Jurkat, Clone E6-1 (cell line): Measurements from ENCODE around the gene TDP2.
"Not testable (repeated sequence)": the region's sequence is repeated elsewhere in the genome, so short reads cannot be mapped to it uniquely, and the experiment has no call there.

ENCODE experiments used
- DNase-seq: peaks from one replicate; pipeline ENCODE4 v3.0.0-alpha.2; 2011; ENCODE audit warnings: low read depth, low spot score
- H3K4me3 ChIP-seq: 2 replicates; pipeline ENCODE4 v1.5.1; 2011; ENCODE audit warnings: mild to moderate bottlenecking, low read length, control low read depth, moderate library complexity

The TDP2 gene

DNA sequence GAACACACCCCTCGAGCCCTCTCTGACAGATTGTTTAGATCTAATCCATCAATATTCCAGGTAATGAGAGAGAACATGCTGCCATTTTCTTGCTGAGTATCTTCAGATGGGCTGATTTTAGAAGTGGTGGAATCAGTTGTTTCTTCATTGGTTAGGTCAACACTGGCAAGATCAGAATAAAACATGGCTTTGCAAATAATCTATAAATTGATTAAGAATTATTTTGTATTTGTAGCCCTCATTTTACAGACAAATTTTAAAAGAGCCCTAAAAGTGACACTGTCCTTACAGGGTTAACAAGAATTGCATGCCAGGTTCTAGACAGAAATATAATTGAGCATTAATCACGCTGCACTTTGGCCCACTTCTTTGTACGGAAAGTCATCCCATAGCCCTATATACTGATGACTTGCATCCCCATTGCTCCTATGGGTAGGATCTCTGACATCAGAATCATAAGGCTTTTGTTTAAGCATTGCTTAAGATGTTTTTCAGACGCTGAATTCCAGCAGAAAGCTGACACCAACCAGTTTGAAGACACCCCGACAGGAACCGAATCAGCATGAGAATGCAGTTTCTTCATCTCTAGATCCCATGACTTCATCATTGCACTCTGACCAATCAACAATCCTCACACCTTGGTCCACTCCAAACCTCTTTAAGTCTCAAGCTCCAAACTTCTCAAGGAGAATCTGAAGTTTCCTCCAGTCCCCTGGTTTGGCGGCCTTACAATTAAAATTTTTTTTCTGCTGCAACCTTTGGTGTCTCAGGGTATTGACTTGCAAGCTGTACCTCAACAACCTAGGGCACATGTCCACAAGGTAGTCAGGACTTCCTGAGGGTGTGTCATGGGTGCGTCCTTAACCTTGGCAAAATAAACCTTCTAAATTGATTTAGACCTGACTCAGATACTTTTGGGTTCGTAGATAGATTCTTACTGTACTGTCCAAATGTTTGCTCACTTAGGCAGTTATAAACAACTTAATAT lies 7.8 kb downstream of the TDP2 start:
- H3K4me3 ChIP-seq = no peak overlapping the region
- no peak for DNase-seq

DNA sequence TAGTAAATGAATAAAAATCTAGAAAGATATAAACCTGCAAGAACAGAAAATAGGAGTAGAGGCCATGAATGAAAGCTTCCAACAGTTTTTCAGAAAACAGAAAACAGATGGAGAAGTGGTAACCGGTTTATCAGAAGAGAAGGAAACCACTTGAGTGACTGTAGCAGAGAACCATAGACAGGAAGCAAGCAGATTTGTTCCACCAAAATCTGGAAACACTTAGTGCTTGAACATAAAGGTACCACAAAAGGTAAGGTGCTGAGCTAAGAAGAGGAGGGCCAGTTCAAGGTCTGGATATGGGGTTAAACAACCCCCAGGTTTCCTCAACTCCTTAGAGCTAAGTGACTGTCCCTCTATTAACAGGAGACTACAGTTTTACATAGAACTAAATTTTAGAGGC lies 11.5 kb downstream of the TDP2 start:
- no peak overlapping the region for H3K4me3 ChIP-seq
- peak; percentile 45 for DNase-seq

DNA sequence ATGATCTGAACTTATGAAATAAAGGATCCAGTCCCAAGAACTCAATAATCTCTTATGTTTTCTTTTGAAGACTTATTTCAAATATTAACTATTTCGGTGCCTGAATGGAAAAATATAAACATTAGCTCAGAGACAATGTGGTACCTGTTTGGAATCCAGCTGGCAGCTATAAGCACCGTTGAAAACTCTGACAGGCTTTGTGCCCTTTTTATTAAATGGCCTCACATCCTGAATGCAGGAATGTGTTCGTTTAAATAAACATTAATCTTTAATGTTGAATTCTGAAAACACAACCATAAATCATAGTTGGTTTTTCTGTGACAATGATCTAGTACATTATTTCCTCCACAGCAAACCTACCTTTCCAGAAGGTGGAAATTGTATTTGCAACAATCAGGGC lies 16.3 kb downstream of the TDP2 start:
- no peak for DNase-seq
- H3K4me3 ChIP-seq = no peak overlapping the region

DNA sequence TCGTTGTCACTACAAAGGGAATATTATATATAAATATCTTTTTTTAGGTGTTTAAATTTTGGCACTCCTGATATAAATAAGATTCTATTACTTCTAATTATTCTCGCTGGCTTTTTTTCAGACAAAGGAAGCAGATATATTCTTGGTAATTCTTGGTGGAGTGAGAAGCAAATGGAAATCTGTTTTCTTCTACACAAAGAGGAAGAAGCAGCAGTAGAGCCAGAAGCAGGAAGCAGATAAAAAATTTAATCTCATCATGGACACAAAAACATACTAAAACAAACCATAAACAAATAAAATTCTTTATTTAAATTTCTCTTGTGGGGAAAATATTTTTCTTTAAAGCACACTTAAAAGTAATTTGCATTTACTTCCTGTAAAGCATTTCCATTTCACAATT lies 17.0 kb downstream of the TDP2 start:
- no peak overlapping the region for H3K4me3 ChIP-seq
- no peak for DNase-seq

DNA sequence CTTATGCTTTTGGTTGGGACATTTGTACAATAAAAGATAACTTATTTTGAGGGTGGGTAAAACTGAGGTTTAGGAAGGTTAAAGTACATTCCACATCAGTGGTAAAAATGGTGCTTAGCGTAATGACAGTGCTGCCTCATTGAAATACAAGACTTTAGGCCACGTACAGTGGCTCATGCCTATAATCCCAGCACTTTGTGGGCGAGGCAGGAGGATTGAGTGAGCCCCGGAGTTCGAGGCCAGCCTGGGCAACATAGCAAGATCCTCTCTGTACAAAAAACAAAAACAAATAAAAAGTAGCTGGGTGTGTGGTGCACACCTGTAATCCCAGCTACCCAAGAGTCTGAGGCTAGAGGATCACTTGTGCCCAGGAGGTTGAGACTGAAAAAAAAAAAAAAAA lies 18.4 kb downstream of the TDP2 start:
- no peak for DNase-seq
- no peak overlapping the region for H3K4me3 ChIP-seq

DNA sequence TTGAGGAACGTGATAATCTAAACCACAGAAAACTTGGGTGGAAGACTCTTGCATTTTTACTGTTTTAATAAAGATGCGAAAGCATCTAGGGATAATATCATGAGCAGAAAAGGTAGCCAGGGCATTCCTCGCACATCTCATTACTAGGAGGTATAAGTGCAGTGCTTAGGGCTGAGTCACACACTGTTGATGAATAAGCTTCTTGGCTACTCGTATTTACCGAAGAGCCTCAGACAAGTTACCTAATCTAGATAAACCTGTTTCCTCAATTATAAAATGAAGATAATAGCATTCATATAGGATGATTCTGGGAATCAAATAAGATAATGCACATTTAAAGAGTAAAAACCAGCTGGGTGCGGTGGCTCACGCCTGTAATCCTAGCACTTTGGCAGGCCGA lies 19.9 kb downstream of the TDP2 start:
- no peak for DNase-seq
- H3K4me3 ChIP-seq = no peak overlapping the region

DNA sequence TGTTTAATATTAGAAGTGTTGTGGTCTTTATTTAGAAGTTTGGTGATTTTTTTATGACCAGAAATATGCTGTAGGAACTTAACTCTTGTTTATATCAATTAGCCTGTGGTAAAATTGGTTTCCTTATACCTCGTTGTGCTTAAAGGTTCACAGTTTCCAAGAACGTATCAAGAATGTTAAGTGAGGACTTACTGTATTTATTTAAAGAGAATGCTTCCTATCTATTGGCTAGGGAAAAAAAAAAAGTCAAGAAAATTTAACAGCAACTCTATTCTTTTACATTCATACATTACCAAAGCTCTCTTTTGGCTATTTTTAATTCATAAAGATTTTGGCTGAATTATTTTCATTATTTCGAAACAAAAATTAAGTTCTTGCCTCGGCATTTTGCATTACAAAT lies 22.3 kb downstream of the TDP2 start:
- no peak for DNase-seq
- no peak overlapping the region for H3K4me3 ChIP-seq

DNA sequence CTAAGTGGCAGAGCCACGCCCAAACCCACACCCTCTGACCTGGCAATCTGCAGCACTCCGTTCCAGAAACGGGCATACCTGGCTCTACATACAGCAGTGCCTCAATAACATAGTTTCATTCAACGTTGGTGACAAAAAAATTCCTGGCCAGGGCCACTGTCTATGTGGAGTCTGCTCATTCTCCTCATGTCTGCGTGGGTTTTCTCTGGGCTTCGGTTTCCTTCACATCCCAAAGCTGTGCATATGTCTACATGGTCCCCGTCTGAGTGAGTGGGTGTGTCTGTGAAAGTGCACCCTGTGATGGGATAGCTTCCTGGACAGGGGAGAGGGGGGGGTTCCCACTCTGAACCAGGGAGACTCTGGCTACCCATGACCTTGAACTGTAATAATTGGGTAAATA lies 22.8 kb downstream of the TDP2 start:
- DNase-seq = no peak
- no peak overlapping the region for H3K4me3 ChIP-seq

DNA sequence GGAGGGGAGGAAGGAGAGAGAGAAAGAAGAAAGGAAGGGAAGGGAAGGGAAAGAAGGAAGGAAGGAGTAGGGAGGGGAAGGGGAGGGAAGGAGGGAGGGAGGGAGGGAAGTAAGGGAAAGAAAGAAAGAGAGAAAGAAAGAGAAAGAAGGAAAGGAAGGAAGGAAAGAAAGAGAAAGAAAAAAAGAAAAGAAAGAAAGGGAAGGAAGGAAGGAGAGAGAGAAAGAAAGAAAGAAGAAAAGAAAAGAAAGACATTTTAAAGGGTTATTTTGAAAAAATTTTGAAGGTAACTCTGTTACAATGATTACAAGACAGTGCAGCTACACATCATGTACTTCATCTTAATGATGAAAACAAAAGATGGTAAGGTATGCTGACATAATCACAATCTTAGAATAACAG lies 24.6 kb downstream of the TDP2 start:
- DNase-seq = no peak
- H3K4me3 ChIP-seq = no peak overlapping the region

DNA sequence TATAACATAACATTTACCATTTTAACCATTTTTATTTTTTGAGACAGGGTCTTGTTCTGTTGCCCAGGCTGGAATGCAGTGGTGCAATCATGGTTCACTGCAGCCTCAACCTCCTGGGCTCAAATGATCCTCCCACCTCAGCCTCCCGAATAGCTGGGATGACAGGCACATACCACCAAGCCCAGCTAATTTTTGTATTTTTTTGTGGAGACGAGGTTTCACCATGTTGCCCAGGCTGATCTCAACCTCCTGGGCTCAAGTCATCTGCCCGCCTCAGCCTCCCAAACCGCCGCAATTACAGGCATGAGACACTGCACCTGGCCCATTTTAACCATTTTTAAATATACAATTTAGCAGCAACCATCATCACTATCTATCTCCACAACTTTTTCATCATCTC lies 26.1 kb downstream of the TDP2 start:
- DNase-seq, H3K4me3 ChIP-seq: not testable (repeated sequence)

DNA sequence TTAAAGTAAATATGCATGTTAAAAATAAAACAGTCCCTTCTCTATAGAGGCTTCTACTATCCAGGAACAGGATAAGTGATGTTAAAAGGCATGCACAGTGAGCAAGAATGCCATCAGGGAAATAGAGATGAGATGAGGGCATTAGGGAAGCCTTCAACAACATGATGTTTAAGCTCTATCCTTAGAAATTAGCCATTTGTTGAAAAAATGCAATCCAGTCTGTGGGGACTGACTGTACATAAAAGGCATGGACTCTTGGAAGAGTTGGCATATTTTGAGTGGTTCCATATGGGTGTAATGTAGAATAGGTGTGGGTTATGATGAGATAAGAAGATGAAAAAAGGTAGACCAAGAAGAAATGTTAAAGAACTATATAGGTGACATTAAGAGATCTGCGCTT lies 26.5 kb downstream of the TDP2 start:
- DNase-seq = no peak
- H3K4me3 ChIP-seq = no peak overlapping the region

DNA sequence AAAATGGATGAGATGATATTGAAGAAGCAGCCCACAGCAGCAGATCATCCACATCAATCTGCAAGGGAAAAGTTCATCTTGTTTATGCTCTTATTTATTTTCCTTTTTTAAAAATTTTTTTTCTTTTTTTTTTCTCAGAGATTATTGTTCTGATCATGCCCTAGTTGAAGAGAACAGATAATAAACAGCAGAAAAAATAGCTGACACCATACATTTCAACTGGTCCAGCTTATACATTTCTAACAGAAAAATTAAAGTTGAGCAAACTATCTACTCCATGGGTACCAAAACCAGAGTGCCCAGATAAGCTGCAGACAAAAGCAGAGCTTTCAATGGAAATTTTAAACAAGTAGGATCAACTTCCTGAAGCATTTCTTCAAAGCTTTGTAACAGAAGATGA lies 30.0 kb downstream of the TDP2 start:
- H3K4me3 ChIP-seq = no peak overlapping the region
- no peak for DNase-seq

DNA sequence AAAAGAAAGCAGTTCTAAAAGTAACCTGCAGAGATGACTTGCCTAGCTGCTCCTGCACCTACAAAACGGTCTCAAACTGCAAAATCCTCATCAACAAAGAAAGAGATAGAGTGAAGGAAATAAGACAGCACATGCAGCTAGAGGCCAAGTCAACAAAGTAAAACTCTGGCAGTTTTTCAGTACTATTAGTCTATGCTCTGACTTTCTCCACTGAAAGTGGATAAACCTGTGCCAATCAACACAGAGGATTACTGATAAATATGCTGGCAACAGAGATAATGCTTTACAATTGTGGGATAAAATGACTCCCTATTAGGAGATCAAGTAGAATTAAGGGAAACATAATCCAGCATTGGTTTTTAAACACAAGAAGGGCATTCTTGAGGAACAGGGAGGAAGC lies 34.1 kb downstream of the TDP2 start:
- DNase-seq = no peak

DNA sequence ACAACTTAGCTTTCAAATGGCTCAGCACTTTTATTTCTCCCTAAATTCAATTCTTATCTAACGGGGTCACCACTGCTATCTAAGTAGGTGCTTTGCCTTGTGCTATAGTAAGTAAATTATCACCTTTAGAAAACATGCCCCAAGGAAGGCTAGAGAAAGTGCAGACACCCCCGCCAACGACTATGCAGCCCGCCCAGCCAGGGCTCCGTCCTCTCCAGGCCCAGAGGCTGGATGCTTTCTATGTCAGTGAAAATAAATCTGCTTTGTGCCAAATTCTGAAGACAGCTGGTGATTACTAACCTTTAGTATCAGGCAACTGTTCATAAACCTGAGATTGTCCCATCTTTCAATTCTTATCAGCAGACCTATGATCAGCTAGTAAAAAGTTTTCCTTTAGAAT lies 35.0 kb downstream of the TDP2 start:
- no peak overlapping the region for H3K4me3 ChIP-seq
- no peak for DNase-seq

More for the DNA sequence above, 34.1 kb downstream of the TDP2 start:
- no peak overlapping the region for H3K4me3 ChIP-seq

DNA sequence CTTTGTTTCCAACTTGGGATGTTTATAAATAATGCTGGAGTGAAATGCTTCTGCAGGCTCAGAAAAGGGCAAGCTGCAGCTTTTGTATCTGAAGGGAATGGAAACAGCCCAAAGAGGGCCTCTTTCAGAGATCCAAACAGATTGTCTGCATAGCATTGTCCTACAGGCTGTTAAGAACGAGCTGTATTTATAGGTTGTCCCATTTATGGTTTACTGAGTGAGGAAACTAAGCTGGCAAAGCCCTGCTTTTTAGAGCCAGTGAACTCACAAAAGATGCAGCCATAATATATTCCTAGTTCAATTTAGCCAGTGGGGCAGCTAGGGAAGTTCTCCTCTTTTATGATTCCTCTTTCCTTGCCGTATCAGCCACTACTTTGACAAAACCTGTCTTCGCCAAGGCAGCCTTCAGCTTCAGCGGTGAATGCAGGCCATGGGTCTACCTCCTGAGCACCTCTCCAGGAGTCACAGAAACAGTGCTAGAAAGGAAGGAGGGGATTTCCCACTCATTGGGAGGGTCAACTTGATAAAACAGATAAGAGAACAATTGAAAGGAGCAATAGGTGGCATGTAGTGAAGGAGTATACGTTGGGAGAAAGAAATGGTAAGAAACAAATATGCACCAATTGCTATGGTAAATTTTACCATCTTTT lies 35.7 kb downstream of the TDP2 start:
- H3K4me3 ChIP-seq = no peak overlapping the region
- DNase-seq = no peak

DNA sequence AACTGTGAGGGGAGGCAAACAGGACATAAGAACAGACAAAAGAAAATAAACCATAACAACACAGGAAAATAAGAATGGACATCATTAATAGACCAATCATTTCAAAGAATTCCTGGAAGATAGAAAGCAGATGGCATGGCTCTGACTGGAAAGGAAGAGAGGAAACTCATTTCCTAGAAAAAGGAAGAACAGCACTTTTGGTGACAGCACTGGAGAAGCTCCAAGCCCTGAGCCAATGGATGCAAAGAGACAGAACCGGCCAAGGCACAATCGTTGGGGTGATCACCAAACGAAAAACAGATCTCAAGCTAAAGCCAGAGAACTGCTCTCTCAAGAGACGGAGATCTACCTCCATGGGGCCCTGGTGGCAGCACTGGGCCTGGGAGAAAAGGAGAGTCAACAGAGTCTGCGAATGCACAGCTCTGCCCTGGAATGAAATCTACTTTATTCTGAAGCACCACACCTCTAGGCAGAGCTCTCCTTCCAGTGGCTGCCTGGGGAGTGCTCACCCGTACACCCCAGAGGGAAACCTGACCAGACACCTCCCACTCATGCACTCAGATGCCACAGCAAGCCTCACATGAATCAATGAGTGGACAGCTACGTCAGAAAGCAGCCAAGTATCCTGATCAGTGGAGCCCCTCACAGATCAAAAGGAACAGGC lies 44.9 kb downstream of the TDP2 start:
- H3K4me3 ChIP-seq = no peak overlapping the region
- no peak for DNase-seq

DNA sequence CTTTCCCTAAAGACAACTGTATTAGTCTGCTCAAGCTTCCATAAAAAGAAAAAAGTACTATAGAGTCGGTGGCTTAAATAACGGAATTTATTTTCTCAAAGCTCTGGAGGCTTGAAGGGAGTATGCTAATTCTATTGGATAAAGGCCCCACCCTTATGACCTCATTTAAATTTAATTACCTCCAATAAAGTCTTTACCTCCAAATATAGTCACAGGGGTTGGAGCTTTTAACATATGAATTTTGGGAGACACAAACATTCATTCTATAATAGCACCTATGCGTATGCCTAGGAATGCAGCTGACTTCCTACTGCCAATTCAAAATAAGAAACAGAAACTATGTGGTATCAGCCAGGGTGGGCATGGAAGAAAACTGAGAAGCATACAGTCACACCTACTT lies 46.1 kb downstream of the TDP2 start:
- DNase-seq = no peak

DNA sequence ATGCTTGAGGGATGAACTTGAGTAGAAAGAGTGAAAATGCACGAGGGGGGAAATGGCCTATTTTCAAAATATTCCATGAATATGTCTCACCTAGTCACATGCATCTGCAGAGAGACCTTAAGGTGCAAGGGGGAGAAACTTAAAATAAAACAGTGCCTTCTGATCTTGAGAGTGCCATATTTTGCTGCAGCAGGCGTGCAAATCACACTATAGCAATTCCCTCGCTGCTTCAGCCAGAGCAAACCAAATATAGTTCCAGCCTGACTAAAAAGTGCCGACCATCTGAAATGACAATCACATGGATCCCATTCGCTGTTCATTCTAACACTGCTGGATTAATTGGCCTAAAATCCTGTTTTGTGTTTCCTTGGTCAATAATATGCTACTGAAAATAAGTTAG lies 47.0 kb downstream of the TDP2 start:
- DNase-seq = no peak
- no peak overlapping the region for H3K4me3 ChIP-seq

More for the DNA sequence above, 46.1 kb downstream of the TDP2 start:
- no peak overlapping the region for H3K4me3 ChIP-seq

DNA sequence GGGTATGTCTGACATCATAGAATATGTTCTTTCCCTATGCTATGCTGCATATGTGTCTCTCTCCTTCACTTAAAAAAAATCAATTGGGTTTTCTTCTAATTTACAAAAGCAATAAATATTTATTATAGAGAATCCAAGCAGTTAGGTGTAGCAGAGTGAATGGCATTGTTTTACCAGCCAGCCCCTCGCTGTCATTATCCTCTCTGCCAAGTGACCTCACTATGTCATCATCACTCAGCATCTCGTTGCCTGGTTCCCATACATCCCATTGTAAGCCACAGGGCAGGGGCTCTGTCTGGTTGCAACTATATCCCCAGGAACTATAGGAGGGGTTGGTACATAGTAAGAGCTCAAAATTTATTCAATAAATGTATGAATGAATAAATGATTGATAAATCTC lies 52.1 kb downstream of the TDP2 start:
- H3K4me3 ChIP-seq = no peak overlapping the region
- no peak for DNase-seq

DNA sequence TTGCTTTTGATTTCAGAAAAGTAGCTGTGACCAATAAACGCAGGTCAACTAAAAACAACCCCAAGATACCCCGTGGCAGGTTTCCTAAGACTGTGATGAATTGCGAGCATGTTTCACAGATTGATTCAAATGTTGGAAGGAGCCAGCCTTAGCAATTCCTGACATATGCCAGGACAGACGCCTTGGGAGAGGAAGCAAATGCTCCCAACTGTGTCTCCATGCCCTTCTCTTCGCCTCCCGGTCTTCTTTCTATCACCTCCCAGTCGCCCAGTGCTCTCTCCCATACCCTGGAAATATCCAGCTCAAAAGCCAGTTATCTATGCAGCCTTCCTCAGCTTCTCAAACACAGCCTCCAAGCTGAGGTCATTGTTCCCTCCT lies 52.7 kb downstream of the TDP2 start:
- no peak for DNase-seq

More for the DNA sequence above, 52.7 kb downstream of the TDP2 start:
- H3K4me3 ChIP-seq = no peak overlapping the region
